Activated CD4-positive, alpha-beta memory T cell treated with anti-CD3 and anti-CD28 coated beads for 36 hours (primary cell): ENCODE results near the gene CHMP4A. TPM values are rescaled to one million over a fixed set of nuclear protein-coding genes. Genes with fewer than 3 reads are reported as not detected.

ENCODE experiments used
- CTCF ChIA-PET: fragments of 350-600 bp; sonication (Branson Sonifier 250); formaldehyde crosslinking; loops from one replicate; lab custom pipeline; 2021; ENCODE audit warnings: antibody characterized with exemption, inconsistent platforms; lab: Charles Lee
- POLR2A ChIA-PET: fragments of 350-600 bp; sonication (Branson Sonifier 250); formaldehyde crosslinking; loops from one replicate; lab custom pipeline; 2021; ENCODE audit warnings: antibody characterized with exemption; lab: Charles Lee
- DNase-seq: peaks from one replicate; pipeline ENCODE4 v3.0.0-alpha.2; 2020
- H3K27ac Mint-ChIP-seq: one replicate; pipeline ENCODE4 v1.8.0; 2021; ENCODE audit warnings: mixed read lengths
- H3K27me3 Mint-ChIP-seq: one replicate; pipeline ENCODE4 v1.8.0; 2021; ENCODE audit warnings: mixed read lengths
- H3K36me3 Mint-ChIP-seq: one replicate; pipeline ENCODE4 v1.8.0; 2021; ENCODE audit warnings: mixed read lengths
- H3K4me1 Mint-ChIP-seq: one replicate; pipeline ENCODE4 v1.8.0; 2021; ENCODE audit warnings: low read depth, mixed read lengths
- H3K4me3 Mint-ChIP-seq: one replicate; pipeline ENCODE4 v1.8.0; 2021; ENCODE audit warnings: mild to moderate bottlenecking, mixed read lengths
- H3K9me3 Mint-ChIP-seq: one replicate; pipeline ENCODE4 v1.8.0; 2021; ENCODE audit warnings: mixed read lengths
- intact Hi-C: fragments of 100-400 bp; cut with micrococcal nuclease; formaldehyde crosslinking; loops from one replicate; pipeline ENCODE4 v1.15.1; 2023
- total RNA-seq, 2 experiments: library from RNA; stranded (reverse); gene quantifications; one replicate each; pipeline ENCODE4 v1.2.3, GENCODE V29; 2021

The CHMP4A gene
- total RNA-seq, 2 experiments from 2014 or later: 79.0 to 84.6 TPM

DNA sequence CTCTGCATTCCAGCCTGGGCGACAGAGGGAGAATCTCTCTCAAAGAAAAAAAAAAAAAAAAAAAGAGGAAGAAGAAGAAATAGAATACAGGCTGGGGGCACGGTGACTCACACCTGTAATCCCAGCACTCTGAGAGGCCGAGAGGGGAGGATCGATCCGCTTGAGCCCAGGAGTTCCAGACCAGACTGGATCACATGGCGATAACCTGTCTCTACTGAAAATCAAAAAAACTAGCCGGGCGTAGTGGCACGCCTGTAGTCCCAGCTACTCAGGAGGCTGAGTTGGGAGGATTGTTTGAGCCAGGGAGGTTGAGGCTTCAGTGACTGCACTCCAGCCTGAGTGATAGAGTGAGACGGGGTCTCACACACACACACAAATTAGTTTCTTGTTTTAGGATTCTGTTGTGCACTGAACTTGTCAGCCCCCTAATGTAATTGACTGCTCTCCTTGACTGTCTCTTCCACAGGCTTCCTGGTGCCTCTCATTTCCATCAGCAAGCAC, 30.1 kb upstream of the CHMP4A start:
- no peak for DNase-seq
- H3K27ac Mint-ChIP-seq: peak overlapping the region; percentile 96
- ChIA-PET CTCF (interaction anchor here (0.7 to 9.2 kb wide), 25 partner anchors 8 to 194 kb away, joined by 3 to 224 read pairs (median 10); partner anchors contain the start of genes CHMP4A, CIDEB, DHRS1 and GMPR2), POLR2A (interaction anchor here (0.7 to 3.0 kb wide), 15 partner anchors 9 to 187 kb away, joined by 3 to 53 read pairs (median 7); partner anchors contain the start of genes CHMP4A, DHRS1, EMC9 and GMPR2)
- peak overlapping the region; percentile 84 for H3K4me3 Mint-ChIP-seq
- intact Hi-C loops: loop anchor here (1.0 to 2.0 kb wide), 3 partner anchors 45 to 188 kb away; partner anchors contain the start of gene IPO4
- H3K9me3 Mint-ChIP-seq: no peaks in the 10 kb centered on the region
- peaks cover 58% of the 10 kb centered on the region for H3K4me1 Mint-ChIP-seq
- peaks cover 24% of the 10 kb centered on the region for H3K36me3 Mint-ChIP-seq
- H3K27me3 Mint-ChIP-seq: no peaks in the 10 kb centered on the region

DNA sequence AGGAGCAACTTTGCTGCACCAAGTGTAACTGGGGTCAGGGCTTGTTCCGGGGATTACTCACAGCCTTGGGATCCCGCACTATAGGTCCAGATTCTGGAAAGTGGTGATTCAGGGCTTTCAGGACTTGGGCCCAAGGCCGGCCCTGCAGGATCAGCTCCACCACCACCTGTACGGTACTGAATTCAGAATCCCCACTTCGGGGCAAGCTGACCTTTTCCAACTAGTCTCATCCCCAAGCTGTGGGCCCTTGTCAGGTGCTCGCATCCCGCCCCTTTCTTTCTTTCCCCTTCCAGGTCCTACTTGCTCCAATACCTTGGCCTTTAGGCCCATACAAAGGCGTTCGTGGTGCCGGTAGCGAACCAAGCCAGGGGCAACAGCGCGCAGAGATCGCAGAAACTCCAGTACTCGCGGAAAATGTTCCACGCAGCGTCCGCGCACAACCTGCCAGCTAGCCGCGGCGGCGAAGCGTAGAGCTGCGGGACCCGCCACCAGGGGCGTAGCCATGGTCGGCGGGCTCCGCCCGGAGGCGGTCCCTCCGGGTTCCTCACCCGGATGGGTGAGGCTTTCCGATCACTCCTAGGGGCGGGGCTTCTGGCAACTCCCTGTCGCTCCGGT, 28.6 kb upstream of the CHMP4A start:
- peak overlapping the region; percentile 84 for H3K4me3 Mint-ChIP-seq
- intact Hi-C loops: loop anchor here (1.0 to 2.0 kb wide), 10 partner anchors 10 to 200 kb away; partner anchors contain the start of genes CHMP4A, DCAF11, GMPR2 and IPO4
- H3K36me3 Mint-ChIP-seq: peaks cover 38% of the 10 kb centered on the region
- H3K27ac Mint-ChIP-seq: peak overlapping the region; percentile 96
- peak; percentile 94 for DNase-seq
- ChIA-PET CTCF (interaction anchor here (0.5 to 9.2 kb wide), 36 partner anchors 9 to 921 kb away, joined by 3 to 224 read pairs (median 7); partner anchors contain the start of genes CHMP4A, CIDEB, DCAF11 and DHRS1), POLR2A (interaction anchor here (0.7 to 3.0 kb wide), 26 partner anchors 9 to 921 kb away, joined by 3 to 53 read pairs (median 5); partner anchors contain the start of genes CHMP4A, CIDEB, DCAF11 and DHRS1)
- H3K27me3 Mint-ChIP-seq: no peaks in the 10 kb centered on the region
- H3K9me3 Mint-ChIP-seq: no peaks in the 10 kb centered on the region
- H3K4me1 Mint-ChIP-seq: peaks cover 59% of the 10 kb centered on the region

DNA sequence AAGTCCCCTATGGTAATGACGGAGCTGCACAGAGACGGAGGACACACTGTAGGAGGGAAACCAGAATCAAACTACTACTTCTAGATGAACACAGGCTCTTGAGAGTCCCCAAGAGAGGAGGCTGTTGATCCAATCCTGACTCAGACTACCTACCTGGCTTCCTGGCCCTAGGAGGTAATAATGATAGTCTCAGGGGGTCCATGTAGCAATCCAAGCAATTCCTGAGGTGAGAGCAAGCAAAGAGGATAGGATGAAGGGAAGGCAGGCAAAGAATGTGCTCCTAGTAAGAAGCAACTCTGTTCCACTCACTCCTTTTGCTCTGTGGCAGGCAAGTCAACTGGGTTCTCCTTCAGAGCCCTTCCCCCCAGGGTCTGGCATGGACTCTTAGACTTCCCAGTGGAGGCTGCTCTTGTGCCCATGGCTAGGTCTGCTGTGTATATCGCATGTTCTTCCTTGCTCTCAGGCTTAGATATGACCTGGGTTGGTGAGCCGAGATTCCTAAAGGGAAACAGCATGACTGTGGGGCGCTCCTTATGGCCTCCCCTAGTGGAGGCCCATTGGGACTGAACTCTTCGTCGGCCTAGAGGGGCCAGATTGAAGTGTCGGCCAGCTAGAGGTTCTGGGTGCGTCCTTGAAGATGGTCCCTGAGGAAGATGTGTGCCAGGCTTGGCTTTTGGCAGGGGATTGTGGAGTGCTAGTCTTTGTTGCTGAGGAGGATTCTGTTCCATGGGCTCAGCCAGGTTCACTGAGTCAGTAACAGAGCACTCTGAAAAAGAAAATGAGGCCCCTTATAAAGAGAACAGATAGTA, 27.0 kb upstream of the CHMP4A start:
- no peak for DNase-seq
- intact Hi-C loops: no loop called here
- H3K4me3 Mint-ChIP-seq: peak overlapping the region; percentile 84
- POLR2A ChIA-PET: interaction anchor here (1.0 kb wide), 1 partner anchor 25 kb away, joined by 4 read pairs; the partner anchor contains the start of gene MDP1
- peak overlapping the region; percentile 81 for H3K27ac Mint-ChIP-seq
- peaks cover 64% of the 10 kb centered on the region for H3K4me1 Mint-ChIP-seq
- H3K27me3 Mint-ChIP-seq: no peaks in the 10 kb centered on the region
- no peaks in the 10 kb centered on the region for H3K9me3 Mint-ChIP-seq
- H3K36me3 Mint-ChIP-seq: peaks cover 48% of the 10 kb centered on the region
- CTCF ChIA-PET: interaction anchor here (1.1 to 9.2 kb wide), 5 partner anchors 57 to 70 kb away, joined by 3 to 224 read pairs (median 37); partner anchors contain the start of genes CIDEB, DHRS1, LTB4R and LTB4R2

DNA sequence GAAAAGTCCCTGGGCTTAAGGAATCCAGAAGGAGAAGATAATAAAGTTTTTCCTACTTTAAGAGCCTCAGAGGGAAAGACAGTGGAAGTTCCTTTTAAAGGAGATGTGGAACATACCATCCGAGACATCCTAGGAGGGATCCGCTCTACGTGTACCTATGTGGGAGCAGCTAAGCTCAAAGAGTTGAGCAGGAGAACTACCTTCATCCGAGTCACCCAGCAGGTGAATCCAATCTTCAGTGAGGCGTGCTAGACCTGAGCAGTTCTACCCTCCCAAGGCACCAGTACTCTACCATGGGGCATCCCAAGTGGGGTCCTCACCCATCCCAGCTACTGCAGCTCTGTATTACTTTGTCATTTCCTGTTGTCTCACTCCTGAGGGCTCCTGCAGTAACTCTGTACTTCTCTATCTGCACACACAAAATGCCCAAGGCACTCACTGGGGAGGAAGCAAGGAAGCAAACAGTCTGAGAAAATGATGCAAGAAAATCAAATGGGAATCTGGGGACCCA, 25.3 kb upstream of the CHMP4A start:
- Mint-ChIP-seq H3K36me3 (peaks cover 58% of the 10 kb centered on the region), H3K4me1 (peaks cover 72% of the 10 kb centered on the region), H3K4me3 (no peak overlapping the region), H3K9me3 (no peaks in the 10 kb centered on the region), H3K27me3 (no peaks in the 10 kb centered on the region), H3K27ac (peak overlapping the region; percentile 81)
- intact Hi-C loops: no loop called here
- ChIA-PET CTCF (interaction anchor here (1.1 to 8.0 kb wide), 5 partner anchors 23 to 193 kb away, joined by 3 to 37 read pairs (median 5); partner anchors contain the start of genes CIDEB, LTB4R and MDP1), POLR2A (interaction anchor here (0.7 to 1.8 kb wide), 8 partner anchors 23 to 101 kb away, joined by 3 to 5 read pairs (median 3); partner anchors contain the start of genes CHMP4A, IPO4, IRF9 and MDP1)
- DNase-seq: no peak

DNA sequence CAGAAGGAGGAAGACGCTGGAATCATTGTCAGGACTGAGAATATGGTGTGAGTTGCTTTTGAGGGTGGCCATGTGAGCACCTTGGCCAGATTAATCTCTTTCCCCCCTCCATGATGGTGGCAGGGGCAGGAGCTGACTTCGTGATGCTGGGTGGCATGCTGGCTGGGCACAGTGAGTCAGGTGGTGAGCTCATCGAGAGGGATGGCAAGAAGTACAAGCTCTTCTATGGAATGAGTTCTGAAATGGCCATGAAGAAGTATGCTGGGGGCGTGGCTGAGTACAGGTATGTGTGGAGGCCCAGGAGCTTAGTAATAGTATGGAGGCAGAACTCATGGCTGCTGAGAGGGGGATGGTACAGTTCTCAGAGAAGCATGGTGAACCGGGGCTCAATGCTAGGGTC, 24.8 kb upstream of the CHMP4A start:
- no peaks in the 10 kb centered on the region for H3K27me3 Mint-ChIP-seq
- ChIA-PET POLR2A (interaction anchor here (0.7 to 1.8 kb wide), 10 partner anchors 22 to 197 kb away, joined by 3 to 5 read pairs (median 3); partner anchors contain the start of genes CHMP4A, CIDEB, IPO4 and IRF9), CTCF (interaction anchor here (1.1 to 8.0 kb wide), 6 partner anchors 22 to 193 kb away, joined by 3 to 37 read pairs (median 4); partner anchors contain the start of genes CIDEB, LTB4R and MDP1)
- no peak overlapping the region for H3K4me3 Mint-ChIP-seq
- peak overlapping the region; percentile 81 for H3K27ac Mint-ChIP-seq
- peaks cover 58% of the 10 kb centered on the region for H3K36me3 Mint-ChIP-seq
- H3K4me1 Mint-ChIP-seq: peaks cover 71% of the 10 kb centered on the region
- DNase-seq: peak; percentile 19
- intact Hi-C loops: no loop called here
- no peaks in the 10 kb centered on the region for H3K9me3 Mint-ChIP-seq

DNA sequence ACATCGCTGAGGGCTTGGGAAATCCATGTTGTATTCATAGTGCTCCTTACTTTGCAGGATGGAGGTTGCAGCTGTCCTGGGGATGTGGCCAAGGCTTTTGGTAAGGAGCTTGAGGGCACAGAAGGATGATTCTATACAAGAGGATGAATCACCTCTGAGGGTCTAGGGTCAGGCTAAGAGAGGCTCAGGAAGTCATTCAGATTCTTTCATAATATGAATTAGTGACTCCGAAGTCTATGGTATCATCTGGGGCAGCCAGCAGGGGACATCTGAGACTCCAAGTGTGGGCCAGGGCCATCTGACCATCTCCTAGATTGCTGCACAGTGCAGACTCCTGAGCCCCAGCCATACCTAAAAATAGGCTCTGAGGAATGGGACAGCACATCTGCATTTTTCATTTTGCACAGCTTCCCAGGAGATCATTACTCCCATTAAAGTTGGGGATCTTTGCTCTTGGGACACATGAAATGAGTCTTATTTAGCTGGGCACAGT, 24.2 kb upstream of the CHMP4A start:
- H3K9me3 Mint-ChIP-seq: no peaks in the 10 kb centered on the region
- H3K4me3 Mint-ChIP-seq: no peak overlapping the region
- H3K27ac Mint-ChIP-seq: peak overlapping the region; percentile 81
- ChIA-PET POLR2A (interaction anchor here (0.8 to 1.8 kb wide), 9 partner anchors 22 to 198 kb away, joined by 3 to 5 read pairs (median 3); partner anchors contain the start of genes CHMP4A, CIDEB, IPO4 and MDP1), CTCF (interaction anchor here (0.7 to 8.0 kb wide), 6 partner anchors 22 to 194 kb away, joined by 3 to 37 read pairs (median 4); partner anchors contain the start of genes CIDEB and MDP1)
- peaks cover 69% of the 10 kb centered on the region for H3K4me1 Mint-ChIP-seq
- H3K36me3 Mint-ChIP-seq: peaks cover 58% of the 10 kb centered on the region
- no peak for DNase-seq
- intact Hi-C loops: no loop called here
- no peaks in the 10 kb centered on the region for H3K27me3 Mint-ChIP-seq

DNA sequence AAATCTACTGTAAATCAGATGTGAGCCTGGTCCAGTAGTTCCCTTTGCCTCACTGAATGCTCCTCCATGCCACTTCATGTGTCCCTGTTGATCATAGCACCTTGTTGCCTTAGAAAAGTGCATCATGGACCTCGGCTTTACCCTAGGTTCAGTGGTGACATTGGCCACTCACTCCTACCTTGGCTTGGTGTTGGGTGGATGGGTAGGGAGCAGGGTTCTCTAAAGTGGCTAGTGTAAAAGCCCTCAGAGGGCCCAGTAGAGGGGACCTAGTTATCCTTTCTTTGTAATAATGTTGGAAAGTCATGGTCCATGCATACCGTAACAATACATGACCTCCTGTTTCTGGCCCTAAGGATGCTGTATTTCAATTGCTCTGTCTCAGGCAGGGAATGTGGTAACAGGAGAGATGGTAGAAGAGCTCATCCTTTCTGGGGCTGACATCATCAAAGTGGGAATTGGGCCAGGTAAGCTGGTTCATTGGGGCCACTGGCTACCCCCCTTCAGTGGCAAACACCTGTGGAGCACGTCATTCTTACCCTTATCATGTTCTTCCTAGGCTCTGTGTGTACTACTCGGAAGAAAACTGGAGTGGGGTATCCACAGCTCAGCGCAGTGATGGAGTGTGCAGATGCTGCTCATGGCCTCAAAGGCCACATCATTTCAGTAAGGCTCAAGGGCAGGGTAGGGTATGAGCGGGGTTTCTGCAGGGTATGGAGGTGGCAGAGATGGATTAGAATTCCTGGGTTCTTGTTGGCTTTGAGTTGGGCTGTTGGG, 23.6 kb upstream of the CHMP4A start:
- H3K4me3 Mint-ChIP-seq: no peak overlapping the region
- peaks cover 69% of the 10 kb centered on the region for H3K4me1 Mint-ChIP-seq
- no peaks in the 10 kb centered on the region for H3K27me3 Mint-ChIP-seq
- POLR2A ChIA-PET: interaction anchor here (1.0 to 1.8 kb wide), 3 partner anchors 21 to 72 kb away, joined by 3 to 5 read pairs (median 4); partner anchors contain the start of genes CIDEB and MDP1
- H3K36me3 Mint-ChIP-seq: peaks cover 58% of the 10 kb centered on the region
- DNase-seq: no peak
- H3K27ac Mint-ChIP-seq: no peak overlapping the region
- CTCF ChIA-PET: interaction anchor here (0.7 to 8.0 kb wide), 4 partner anchors 34 to 71 kb away, joined by 3 to 37 read pairs (median 12); partner anchors contain the start of gene CIDEB
- intact Hi-C loops: no loop called here
- H3K9me3 Mint-ChIP-seq: no peaks in the 10 kb centered on the region

DNA sequence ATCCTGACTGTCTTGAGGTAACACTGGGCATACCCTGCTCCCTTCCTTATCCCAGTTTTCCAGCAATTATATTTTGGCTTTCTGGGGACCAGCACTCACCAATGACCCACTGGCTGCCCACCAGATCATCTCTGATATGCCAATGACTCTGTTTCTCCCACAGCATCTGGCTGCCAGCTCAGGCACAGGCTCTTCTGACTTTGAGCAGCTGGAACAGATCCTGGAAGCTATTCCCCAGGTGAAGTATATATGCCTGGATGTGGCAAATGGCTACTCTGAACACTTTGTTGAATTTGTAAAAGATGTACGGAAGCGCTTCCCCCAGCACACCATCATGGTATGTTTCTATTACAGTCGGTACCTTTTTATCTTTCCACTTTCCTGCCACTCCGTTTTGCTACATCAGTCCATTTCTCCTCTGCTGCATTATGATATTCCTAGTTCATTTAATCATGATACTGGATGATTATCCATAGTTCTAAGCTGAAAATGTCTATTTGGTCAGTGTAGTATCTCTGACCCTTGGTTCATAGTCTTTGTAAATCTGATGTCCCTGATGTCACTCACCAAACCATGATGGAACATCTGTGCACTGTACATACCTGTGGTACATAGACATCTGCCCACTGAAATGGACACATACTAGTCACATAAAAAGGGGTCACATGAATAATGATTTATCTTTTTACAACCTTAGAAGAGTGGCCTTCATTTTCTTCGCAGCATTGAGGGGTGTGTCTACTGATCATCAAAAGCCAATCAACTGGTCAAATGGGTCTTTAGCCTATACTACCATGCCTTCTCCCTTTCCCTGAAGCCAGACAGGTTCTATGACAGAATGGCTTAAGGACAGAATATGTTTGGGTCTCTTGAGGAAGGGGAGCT, 22.8 kb upstream of the CHMP4A start:
- Mint-ChIP-seq H3K36me3 (peaks cover 61% of the 10 kb centered on the region), H3K9me3 (no peaks in the 10 kb centered on the region), H3K4me1 (peaks cover 73% of the 10 kb centered on the region), H3K27ac (peak overlapping the region; percentile 59), H3K4me3 (no peak overlapping the region), H3K27me3 (no peaks in the 10 kb centered on the region)
- intact Hi-C loops: no loop called here
- DNase-seq: peak; percentile 4
- POLR2A ChIA-PET: interaction anchor here (1.0 to 1.2 kb wide), 3 partner anchors 11 to 72 kb away, joined by 3 to 5 read pairs (median 4); partner anchors contain the start of gene CHMP4A
- CTCF ChIA-PET: interaction anchor here (0.6 to 8.0 kb wide), 9 partner anchors 11 to 813 kb away, joined by 3 to 37 read pairs (median 5); partner anchors contain the start of genes CIDEB, LTB4R2 and MDP1
